Activated CD8-positive, alpha-beta memory T cell treated with anti-CD3 and anti-CD28 coated beads for 4 hours (primary cell): ENCODE measurements around the gene TNIK.
"Not testable (repeated sequence)": the region's sequence is repeated elsewhere in the genome, so short reads cannot be mapped to it uniquely, and the experiment has no call there.

ENCODE experiments used
- DNase-seq, 2 donors: peaks; one replicate each; pipeline ENCODE4 v3.0.0-alpha.2; 2020; ENCODE audit warnings: low read depth in 2 of 2

The TNIK gene

GRCh38 chr3:171384101-171384891 lies 75.9 kb downstream of the TNIK start:
- DNase-seq: no peak

GRCh38 chr3:171383206-171384018 lies 76.8 kb downstream of the TNIK start:
- no peak for DNase-seq

DNA sequence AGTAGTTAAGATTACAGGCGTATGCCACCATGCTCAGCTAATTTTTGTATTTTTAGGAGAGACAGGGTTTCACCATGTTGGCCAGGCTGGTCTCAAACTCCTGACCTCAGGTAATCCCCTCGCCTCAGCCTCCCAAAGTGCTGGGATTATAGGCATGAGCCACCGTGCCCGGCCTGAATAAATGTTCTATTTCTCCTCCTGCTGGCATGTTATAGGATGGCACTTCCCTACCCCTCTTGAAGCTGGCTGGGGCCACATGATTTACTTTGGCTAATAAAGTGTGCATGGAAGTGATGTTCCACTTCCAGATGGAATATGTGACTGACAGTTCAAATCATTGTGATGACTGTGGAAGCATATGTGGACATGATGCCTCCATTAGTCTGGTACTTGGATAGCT lies 77.9 kb downstream of the TNIK start:
- DNase-seq: not testable (repeated sequence)

DNA sequence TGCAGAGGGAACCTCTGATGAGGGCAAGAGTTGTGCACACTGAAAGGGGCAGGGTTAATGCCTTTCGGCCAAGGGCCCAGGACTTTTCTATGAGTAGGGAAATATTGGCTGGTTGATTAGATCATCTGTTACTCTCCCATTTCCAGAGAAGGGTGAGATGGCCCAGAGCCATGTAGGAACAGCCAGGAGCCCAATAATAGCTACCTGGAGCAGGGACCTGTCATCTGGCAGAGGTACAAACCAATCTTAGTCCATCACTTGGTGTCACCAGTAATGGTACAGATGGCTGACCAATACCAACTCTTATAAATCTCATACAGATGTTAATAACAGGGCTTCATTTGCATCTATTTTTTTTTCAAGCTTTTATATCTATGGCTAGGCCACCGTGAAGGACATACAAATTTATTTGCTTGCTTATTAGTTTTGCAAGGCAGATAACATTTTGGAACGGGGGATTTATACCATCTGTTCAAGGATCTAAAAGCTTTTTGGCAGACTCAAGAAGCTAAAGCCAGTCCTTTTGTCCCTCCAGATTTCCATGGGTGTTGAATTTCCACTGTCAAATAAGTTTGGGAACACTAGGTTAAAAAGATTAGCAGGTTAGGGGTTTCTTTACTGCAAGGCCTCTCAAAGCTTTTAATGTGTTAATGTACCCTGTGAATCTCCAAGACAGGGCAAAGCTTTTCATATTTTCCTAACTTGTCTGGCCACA lies 79.3 kb downstream of the TNIK start:
- DNase-seq: no peak

DNA sequence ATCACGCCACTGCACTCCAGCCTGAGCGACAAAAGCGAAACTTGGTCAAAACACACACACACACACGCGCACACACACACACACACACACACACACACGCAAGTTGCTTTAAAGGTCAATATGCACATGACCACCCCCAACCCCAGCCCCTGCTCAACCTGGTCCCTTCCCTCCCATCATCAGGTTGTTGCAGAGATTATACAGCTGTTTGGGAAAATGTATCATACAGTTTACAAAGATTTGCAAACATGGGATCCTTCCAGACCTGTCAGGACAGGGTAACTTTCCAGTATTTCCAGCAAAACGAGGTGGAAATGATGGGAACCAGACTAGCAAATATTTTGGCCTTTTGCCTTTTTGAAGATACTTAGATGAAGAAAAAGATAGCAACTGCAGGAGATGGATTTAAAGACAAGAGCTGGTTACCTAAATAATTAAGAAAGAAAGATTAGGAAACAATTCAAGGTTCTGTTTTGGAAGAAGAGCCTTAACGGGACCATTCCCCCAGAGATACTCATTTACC lies 80.2 kb downstream of the TNIK start:
- no peak for DNase-seq

DNA sequence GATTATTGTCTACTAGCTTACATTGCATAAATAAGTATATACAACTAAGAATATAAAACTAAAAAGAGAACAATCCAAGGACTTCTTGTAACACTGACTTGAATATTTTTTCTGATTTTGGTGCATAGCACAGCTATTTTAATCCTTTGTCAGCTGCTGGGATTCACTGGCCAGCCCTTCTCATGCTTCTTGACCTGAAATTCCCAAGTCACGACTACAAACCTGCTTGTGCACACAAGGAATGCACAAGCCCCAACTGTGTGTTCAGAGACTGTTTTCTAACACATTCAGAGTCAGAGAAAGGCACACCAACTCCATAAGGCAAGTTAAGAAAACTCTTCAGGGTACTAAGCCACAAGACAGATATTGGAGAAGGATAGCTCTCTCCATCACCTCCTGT lies 80.9 kb downstream of the TNIK start:
- no peak for DNase-seq

DNA sequence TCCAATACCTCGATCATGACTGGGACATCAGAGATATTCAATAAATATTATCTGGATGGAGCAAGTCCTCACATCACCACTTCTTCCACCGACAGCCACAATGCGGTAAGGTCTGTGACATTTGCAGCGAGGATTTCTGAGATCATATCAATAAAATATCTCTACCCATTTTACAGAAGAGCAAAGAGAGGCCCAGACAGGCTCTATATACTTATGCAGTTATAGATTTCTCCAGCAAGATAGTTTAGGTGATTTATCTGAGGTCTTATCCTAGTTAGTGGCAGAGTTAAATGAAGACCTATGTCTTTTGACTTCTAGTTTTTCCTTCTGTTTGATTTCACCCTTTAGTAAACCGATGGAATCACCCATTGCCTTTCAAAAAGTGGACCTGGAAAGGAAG lies 81.6 kb downstream of the TNIK start:
- DNase-seq: no peak

DNA sequence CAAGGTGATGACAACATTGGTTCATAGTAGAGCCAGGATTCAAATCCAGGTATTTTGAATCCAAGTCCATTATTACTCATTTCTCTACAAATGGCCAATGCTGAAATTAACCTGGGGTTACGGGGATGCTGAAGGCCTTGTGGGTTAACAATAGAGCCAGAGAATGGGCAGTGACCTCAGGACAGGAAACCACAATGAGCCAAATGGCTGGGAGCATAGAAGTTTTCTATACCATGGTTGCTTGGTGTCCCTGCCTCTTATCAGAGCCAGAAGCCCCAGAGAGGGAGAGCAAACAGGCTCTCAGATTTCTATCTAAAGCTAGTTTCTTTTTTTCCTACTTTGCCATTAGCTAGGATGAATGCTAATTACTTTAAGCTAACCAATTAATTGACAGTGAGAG lies 82.3 kb downstream of the TNIK start:
- no peak for DNase-seq

GRCh38 chr3:171376596-171376947 lies 83.6 kb downstream of the TNIK start:
- DNase-seq: no peak

DNA sequence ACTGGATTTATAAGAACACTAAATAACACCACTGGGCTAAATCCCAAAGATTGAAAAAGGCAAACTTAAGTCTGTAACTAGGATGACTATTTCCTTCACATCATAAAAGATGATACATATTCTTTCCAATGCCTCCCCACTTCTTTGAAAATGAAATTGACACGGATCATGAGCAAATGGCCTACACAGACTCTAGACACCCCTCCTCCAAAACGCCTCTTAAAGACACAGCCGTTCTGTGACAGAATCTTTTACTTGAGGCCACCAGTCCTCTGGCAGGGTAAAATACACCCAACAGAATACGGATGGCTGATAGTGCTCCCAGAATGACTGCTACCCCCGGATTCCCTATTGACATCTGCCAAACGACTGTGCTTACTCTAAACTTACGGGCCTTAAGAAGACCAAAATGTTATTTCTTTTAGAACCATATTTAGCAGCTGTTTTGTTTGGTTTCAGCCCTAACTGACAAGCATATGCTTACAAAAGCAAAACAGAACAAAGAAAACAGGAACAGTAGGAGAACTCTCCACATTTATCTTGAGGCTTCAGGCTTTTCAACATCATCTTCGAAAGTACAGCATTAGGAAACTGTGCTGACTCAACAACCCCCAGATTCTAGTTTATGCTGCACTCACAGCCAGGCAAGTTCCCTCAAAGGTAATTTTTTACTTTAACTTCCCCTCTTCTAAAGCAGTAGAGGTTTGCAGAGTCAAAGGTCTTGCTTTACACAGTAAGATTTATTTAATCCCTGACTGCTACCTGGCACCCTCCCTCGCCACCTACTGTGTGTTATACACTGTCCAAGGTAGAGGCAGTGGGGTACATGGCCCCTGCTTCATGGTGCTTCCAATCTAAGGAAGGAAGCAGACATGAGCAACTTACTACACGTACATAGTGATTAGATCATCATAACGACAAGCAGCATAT lies 84.3 kb downstream of the TNIK start:
- DNase-seq: no peak

- DNase-seq: no peak
These were observed 85.4 kb downstream of the TNIK start for GRCh38 chr3:171374661-171375285.

GRCh38 chr3:171374260-171374659 lies 85.9 kb downstream of the TNIK start:
- no peak for DNase-seq

- DNase-seq: no peak
These were observed 86.5 kb downstream of the TNIK start for GRCh38 chr3:171373711-171374110.

- no peak for DNase-seq
These were observed 87.5 kb downstream of the TNIK start for GRCh38 chr3:171372694-171373093.

- DNase-seq: no peak
These were observed 88.9 kb downstream of the TNIK start for GRCh38 chr3:171371354-171371753.

- no peak for DNase-seq
These were observed 91.0 kb downstream of the TNIK start for GRCh38 chr3:171369156-171369555.

- not testable (repeated sequence) for DNase-seq
These were observed 93.5 kb downstream of the TNIK start for GRCh38 chr3:171366738-171367137.

DNA sequence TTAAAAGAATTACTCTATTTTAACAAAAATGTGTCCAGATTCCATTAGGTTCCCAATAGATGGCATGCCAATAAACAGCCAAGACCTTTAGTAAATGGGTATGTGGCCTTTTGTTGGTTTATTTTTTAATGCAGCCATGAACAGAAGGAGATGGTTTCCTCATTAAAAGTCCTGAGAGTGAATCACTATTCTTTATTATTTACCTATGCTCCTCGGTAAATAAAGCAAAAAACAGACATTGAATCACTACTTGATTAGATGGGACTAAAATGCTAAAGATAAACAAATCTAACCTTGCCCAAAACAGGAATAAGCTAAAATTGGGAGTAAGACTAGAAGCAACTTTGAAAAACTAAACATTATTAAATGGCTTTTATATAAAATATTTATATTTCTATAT lies 94.2 kb downstream of the TNIK start:
- no peak for DNase-seq

DNA sequence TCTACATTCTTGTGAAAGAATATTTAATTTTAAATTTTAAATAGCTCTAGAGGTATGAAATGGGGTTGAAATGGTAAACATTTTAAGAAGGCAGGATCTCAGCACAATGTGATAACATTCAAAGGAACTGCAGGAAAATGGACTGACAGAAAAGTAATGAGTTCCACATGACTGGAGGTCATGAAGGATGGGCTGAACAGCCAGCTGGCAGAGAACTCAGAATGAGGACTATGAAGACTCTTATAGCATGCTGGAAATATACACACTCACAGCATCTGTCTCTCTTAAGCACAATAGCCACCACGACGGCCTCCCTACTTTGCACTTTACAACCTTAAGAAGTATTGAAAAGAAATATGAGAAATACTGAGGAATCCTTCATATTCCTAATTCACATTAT lies 94.7 kb downstream of the TNIK start:
- no peak for DNase-seq

GRCh38 chr3:171364500-171364899 lies 95.7 kb downstream of the TNIK start:
- DNase-seq: no peak

GRCh38 chr3:171363202-171363601 lies 97.0 kb downstream of the TNIK start:
- DNase-seq: no peak
